Activated CD4-positive, alpha-beta T cell treated with anti-CD3 and anti-CD28 coated beads, Interleukin-2, amount 10 ng/mL, durations not matched to agents 7 days and 5 days (primary cell): ENCODE measurements around the gene PERM1. TPM values are rescaled to one million over a fixed set of nuclear protein-coding genes. Genes with fewer than 3 reads are reported as not detected.

ENCODE experiments used
- CTCF ChIA-PET: fragments of 350-600 bp; sonication (Branson Sonifier 250); formaldehyde crosslinking; loops from one replicate; lab custom pipeline; 2021; ENCODE audit warnings: antibody characterized with exemption; lab: Charles Lee
- POLR2A ChIA-PET: fragments of 350-600 bp; sonication (Branson Sonifier 250); formaldehyde crosslinking; loops from one replicate; lab custom pipeline; 2021; ENCODE audit warnings: antibody characterized with exemption; lab: Charles Lee
- DNase-seq: peaks from one replicate; pipeline ENCODE4 v3.0.0-alpha.2; 2020
- H3K27ac Mint-ChIP-seq: one replicate; pipeline ENCODE4 v1.8.0; 2021; ENCODE audit warnings: mild to moderate bottlenecking, moderate library complexity, mixed read lengths
- H3K27me3 Mint-ChIP-seq: one replicate; pipeline ENCODE4 v1.8.0; 2021; ENCODE audit warnings: mixed read lengths
- H3K36me3 Mint-ChIP-seq: one replicate; pipeline ENCODE4 v1.8.0; 2021; ENCODE audit warnings: low read depth, mixed read lengths
- H3K4me1 Mint-ChIP-seq: one replicate; pipeline ENCODE4 v1.8.0; 2021; ENCODE audit warnings: mixed read lengths
- H3K4me3 Mint-ChIP-seq: one replicate; pipeline ENCODE4 v1.8.0; 2021; ENCODE audit warnings: mild to moderate bottlenecking, moderate library complexity, mixed read lengths
- H3K9me3 Mint-ChIP-seq: one replicate; pipeline ENCODE4 v1.8.0; 2021; ENCODE audit warnings: mixed read lengths
- total RNA-seq, 2 experiments: library from RNA; stranded (reverse); gene quantifications; one replicate each; pipeline ENCODE4 v1.2.3, GENCODE V29; 2021

Gene PERM1
- total RNA-seq, 2 experiments from 2014 or later: not detected

DNA sequence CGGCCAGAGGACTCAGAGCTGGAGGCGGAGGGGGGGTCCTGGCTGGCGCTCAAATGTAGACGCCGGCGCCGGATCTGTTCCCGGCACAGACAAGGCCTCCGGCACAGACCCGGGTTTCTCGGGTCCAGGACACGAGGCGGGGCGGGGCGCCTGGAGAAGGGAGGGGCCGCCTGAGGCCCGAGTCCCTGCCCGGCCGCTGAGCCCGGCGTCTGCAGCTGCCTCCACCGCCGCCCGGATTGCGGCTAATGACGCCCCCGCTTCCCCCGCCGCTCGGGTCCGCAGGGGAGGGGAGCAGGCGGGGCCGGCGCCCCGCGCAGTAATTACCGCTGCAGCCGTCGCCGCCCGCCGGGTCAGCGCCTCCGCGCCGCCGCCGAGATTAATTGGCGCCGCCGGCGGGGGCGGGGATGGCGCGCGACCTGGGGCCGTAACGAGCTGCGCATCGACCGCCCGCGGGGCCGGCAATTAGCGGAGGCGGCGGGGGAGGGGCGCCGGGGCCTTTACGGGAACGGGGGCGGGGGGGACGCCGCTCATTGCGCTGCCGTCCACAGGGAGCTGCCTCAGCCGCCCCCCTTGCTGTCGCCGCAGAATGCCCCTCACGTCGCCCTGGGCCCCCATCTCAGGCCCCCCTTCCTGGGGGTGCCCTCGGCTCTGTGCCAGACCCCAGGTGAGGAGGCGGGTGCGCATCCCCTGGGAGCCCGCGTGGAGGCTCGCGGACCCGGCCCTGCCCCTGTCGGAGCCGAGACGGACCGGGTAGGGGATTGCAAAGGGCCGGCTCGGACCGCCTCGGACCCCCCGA, 40.1 kb downstream of the PERM1 start:
- no peak for DNase-seq
- H3K4me1 Mint-ChIP-seq: peaks cover 4% of the 10 kb centered on the region
- peaks cover 32% of the 10 kb centered on the region for H3K27me3 Mint-ChIP-seq
- H3K36me3 Mint-ChIP-seq: peaks cover 7% of the 10 kb centered on the region
- no peaks in the 10 kb centered on the region for H3K9me3 Mint-ChIP-seq
- H3K4me3 Mint-ChIP-seq: no peak overlapping the region
- no peak overlapping the region for H3K27ac Mint-ChIP-seq
- CTCF ChIA-PET: interaction anchor here (1.0 to 2.0 kb wide), 2 partner anchors 30 to 37 kb away, joined by 3 to 5 read pairs; no protein-coding TSS in a partner anchor
- POLR2A ChIA-PET: no interaction called here

DNA sequence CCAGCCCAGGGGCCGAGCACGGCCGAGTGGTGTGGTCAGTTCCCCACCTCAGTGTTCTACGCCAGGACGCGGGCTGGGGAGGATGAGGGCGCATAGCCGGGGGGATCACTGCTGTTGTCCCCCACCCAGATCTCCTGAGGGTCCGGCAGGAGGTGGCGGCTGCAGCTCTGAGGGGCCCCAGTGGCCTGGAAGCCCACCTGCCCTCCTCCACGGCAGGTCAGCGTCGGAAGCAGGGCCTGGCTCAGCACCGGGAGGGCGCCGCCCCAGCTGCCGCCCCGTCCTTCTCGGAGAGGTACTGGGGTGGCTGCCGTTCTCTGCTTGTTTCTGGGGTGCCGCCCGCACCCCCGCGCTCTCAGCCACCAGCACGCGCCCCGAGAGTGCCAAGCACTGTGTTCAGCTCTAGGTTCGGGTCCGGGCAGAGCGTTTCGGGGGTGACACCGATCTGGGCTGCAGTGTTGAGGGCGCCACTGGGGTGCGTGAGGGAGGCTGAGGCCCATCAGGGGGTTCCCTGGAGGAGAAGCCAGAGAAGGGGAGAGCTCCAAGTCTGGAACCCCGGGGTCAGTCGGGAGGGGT, 40.8 kb downstream of the PERM1 start:
- POLR2A ChIA-PET: no interaction called here
- no peak overlapping the region for H3K27ac Mint-ChIP-seq
- CTCF ChIA-PET: interaction anchor here (1.0 to 2.0 kb wide), 3 partner anchors 9 to 36 kb away, joined by 3 to 5 read pairs (median 3); no protein-coding TSS in a partner anchor
- peaks cover 32% of the 10 kb centered on the region for H3K27me3 Mint-ChIP-seq
- H3K4me1 Mint-ChIP-seq: peaks cover 4% of the 10 kb centered on the region
- no peaks in the 10 kb centered on the region for H3K9me3 Mint-ChIP-seq
- H3K4me3 Mint-ChIP-seq: peak overlapping the region; percentile 53
- no peak for DNase-seq
- peaks cover 7% of the 10 kb centered on the region for H3K36me3 Mint-ChIP-seq

DNA sequence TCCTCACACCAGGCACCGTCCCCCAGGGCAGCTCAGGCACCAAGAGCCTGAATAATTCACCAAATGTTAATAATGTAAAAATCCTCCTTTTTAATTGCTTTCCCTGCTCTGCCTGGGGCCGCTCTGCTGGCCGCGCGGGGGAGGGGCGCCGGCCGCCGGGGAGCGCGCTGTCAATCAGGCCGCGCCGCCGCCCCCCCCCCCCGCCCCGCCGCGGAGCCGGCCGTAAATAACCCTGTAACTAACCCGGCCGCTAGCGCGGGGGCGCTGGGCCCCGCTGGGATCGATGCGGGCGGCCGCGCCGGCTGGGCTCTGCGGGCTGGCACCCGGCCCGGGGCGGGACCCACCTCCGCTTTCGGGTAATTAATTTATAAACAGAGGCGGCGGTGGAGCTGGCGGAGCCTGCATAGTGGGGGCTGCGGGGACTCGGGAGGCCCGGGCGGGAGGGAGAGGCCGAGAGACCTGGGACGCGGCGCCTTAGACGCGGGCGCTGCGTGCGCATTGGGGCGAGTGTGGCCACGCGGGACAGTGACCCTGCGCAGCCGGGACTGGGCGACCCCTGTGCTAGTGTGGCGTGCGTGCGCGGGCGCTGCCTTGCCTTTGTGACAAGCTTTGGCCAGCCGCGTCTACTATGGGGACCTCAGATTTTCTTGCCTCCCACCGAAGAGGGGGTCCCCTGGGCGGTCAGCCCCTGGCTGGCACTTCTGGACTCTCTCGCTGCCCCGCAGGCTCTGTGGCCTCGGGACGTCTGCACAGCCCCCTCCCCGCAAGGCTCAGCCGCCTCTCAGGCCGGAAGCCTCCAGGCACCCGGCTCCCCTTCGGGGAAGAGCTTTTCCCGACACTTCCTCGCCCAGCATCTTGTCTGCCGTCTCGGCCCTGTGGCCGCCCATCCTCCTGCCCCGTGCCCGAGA, 41.5 kb downstream of the PERM1 start:
- ChIA-PET POLR2A (no interaction called here), CTCF (interaction anchor here (0.6 to 2.0 kb wide), 5 partner anchors 8 to 299 kb away, joined by 3 to 6 read pairs (median 5); no protein-coding TSS in a partner anchor)
- H3K9me3 Mint-ChIP-seq: no peaks in the 10 kb centered on the region
- DNase-seq: no peak
- H3K4me1 Mint-ChIP-seq: peaks cover 3% of the 10 kb centered on the region
- no peak overlapping the region for H3K4me3 Mint-ChIP-seq
- no peak overlapping the region for H3K27ac Mint-ChIP-seq
- peaks cover 35% of the 10 kb centered on the region for H3K27me3 Mint-ChIP-seq
- H3K36me3 Mint-ChIP-seq: peaks cover 4% of the 10 kb centered on the region

DNA sequence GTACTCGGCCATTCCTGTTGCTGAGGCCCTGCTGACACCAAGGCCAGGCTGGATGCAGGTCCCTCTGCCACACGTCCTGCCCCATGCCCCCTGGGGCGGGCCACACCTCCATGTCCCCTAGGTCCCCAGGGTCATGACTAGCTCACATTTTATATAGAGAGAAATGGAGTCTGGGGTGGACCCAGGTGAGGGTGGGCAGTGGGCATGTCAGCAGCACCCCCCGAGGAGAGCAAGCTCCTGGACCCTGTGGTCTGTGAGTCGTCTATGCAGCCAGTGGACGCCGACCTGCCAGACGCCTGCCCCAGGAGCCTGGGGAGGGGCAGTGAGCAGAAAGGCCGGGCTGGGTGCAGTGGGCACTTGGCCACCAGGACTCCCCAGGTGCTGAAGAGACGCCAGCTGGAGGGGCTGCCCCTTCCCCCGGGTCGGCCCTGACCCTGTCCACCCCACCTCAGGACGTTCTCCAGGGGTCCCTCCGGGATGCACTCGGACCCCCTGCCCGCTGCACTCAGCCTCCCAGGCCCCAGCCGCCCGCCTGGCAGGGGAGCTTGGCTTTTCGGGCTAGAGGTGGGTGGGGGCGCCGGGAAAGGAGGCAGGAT, 42.3 kb downstream of the PERM1 start:
- Mint-ChIP-seq H3K4me3 (no peak overlapping the region), H3K27ac (no peak overlapping the region), H3K9me3 (no peaks in the 10 kb centered on the region), H3K27me3 (peaks cover 41% of the 10 kb centered on the region), H3K36me3 (no peaks in the 10 kb centered on the region), H3K4me1 (peaks cover 3% of the 10 kb centered on the region)
- DNase-seq: no peak
- ChIA-PET CTCF (interaction anchor here (1.2 to 2.0 kb wide), 3 partner anchors 9 to 300 kb away, joined by 3 to 6 read pairs (median 5); no protein-coding TSS in a partner anchor), POLR2A (no interaction called here)

DNA sequence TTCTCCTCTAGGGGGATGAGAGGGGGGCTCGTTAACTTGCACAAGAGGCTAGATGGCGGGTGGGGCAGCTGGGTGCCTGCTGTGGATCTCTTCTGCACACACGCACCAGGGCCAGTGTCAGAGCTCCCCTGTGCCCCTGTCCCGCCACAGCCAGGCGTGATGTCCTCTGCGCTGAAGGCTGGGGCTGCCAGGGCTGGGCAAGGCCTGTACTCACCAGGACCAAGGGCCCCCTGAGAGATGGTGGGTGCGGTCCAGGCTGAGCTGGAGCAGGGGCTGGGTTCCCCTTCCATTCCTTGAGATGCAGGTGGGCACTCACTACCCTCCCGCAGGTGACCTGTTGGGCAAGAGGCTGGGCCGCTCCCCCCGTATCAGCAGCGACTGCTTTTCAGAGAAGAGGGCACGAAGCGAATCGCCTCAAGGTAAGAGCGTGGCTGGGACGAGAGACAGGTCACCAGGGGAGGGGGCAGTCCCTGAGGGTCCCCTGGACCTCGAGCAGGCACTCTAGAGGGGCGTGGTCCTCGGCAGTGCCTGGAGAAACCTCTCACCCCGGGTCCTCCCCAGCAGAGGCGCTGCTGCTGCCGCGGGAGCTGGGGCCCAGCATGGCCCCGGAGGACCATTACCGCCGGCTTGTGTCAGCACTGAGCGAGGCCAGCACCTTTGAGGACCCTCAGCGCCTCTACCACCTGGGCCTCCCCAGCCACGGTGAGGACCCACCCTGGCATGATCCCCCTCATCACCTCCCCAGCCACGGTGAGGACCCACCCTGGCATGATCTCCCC, 43.0 kb downstream of the PERM1 start:
- Mint-ChIP-seq H3K4me1 (peaks cover 3% of the 10 kb centered on the region), H3K4me3 (no peak overlapping the region)
- POLR2A ChIA-PET: no interaction called here

DNA sequence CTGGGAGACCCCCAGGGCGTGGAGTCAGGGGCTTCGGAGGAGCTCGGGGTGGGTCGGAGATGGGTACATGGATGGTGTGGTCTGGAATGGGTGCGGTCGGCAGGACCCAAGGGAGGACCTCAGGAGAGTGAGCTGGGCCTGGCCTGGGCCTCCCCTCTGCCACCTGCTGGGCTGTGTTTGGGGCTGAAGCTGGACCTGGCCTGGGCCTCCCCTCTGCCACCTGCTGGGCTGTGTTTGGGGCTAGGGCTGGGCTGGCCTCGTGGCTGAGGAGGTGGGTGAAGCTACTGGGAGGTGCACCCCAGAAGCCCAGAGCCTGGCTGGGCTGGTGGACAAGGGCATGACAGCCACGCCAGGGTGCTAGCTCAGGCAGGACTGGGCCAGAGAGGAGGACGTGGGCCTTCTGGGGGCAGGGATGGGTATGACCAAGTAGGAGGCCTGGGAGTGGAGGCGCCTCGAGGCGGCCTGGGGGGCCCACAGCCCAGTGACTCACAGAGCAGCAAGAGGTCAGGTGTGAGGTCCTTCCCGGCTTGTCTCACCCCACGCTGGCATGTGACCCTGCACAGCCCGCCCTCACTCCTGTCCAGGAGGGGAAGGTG, 43.7 kb downstream of the PERM1 start:
- Mint-ChIP-seq H3K4me1 (peaks cover 3% of the 10 kb centered on the region), H3K27ac (no peak overlapping the region), H3K4me3 (no peak overlapping the region), H3K27me3 (peaks cover 42% of the 10 kb centered on the region), H3K36me3 (no peaks in the 10 kb centered on the region), H3K9me3 (no peaks in the 10 kb centered on the region)
- ChIA-PET POLR2A (no interaction called here), CTCF (interaction anchor here (1.0 to 1.9 kb wide), 4 partner anchors 24 to 184 kb away, joined by 3 to 9 read pairs (median 4); no protein-coding TSS in a partner anchor)
- DNase-seq: no peak

More for the DNA sequence above, 43.0 kb downstream of the PERM1 start:
- CTCF ChIA-PET: interaction anchor here (1.0 to 1.9 kb wide), 5 partner anchors 24 to 301 kb away, joined by 3 to 9 read pairs (median 4); no protein-coding TSS in a partner anchor
- no peak overlapping the region for H3K27ac Mint-ChIP-seq
- no peak for DNase-seq
- H3K27me3 Mint-ChIP-seq: peaks cover 41% of the 10 kb centered on the region
- H3K36me3 Mint-ChIP-seq: no peaks in the 10 kb centered on the region
- H3K9me3 Mint-ChIP-seq: no peaks in the 10 kb centered on the region

DNA sequence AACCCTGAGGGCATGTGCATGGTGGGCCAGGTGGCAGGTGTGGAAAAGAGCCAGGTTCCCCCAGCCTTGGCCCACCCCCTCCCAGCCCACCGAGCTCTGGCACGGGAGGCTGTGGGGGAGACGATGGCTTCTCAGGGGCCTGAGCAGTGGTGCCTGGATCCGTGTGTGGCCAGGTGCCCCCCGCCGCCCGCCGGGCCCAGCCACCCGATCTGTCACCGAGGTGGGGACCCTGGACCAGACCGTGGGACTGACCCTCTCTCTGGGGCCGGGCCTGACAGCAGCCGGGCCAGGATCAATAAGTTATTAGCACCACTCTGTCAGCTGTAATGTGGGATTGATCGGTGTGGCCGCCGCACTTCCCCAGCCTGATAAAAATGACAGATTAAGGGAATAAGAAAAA, 44.4 kb downstream of the PERM1 start:
- DNase-seq: no peak
- ChIA-PET POLR2A (no interaction called here), CTCF (interaction anchor here (1.3 to 1.9 kb wide), 2 partner anchors 26 to 33 kb away, joined by 5 to 9 read pairs; no protein-coding TSS in a partner anchor)
- peaks cover 3% of the 10 kb centered on the region for H3K4me1 Mint-ChIP-seq
- no peaks in the 10 kb centered on the region for H3K9me3 Mint-ChIP-seq
- no peak overlapping the region for H3K27ac Mint-ChIP-seq
- no peaks in the 10 kb centered on the region for H3K36me3 Mint-ChIP-seq
- H3K4me3 Mint-ChIP-seq: no peak overlapping the region
- peaks cover 37% of the 10 kb centered on the region for H3K27me3 Mint-ChIP-seq

DNA sequence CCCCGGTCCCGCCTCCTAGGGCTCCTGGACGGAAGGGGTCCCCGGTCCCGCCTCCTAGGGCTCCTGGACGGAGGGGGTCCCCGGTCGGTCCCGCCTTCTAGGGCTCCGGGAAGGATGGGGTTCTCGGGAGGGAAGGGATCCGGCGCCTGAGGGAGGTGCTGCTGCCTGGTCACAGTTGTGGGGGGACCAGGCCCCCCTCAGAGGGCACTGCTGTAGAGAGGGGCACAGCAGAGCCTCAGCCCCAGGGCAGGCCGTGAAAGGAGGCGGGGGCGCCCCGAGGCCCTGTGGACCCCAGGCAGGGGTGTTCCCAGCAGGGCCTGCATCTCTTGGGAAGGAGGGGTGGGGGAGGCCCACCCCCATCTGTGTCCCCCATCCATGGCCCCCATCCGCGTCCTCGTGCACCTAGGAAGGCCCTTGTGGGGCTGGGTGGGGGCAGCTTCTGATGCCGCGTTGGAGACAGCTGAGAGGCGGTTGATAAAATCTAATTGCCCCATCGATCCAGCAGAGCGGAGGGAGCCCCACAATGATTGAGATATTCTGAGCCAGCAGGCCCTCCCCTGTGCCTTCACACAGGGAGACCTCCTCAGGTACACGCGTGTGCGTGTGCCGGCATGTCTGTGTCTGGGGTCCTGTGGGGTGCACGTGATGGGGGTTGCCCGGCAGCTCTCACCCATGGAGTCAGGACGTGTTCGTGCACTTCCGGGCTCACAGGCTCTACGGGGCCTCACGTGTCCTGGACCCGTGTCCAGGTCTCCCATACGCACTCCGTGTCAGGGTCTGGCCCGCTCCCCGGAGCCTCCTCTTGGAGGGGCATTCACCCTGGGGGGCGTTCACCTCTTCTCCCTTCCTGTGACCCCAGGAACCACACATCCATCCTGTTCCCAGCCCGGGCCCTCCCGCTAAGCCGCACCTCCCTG, 45.3 kb downstream of the PERM1 start:
- no peaks in the 10 kb centered on the region for H3K9me3 Mint-ChIP-seq
- ChIA-PET CTCF (no interaction called here), POLR2A (no interaction called here)
- H3K4me3 Mint-ChIP-seq: no peak overlapping the region
- no peaks in the 10 kb centered on the region for H3K36me3 Mint-ChIP-seq
- DNase-seq: no peak
- peaks cover 37% of the 10 kb centered on the region for H3K27me3 Mint-ChIP-seq
- no peak overlapping the region for H3K27ac Mint-ChIP-seq
- peaks cover 3% of the 10 kb centered on the region for H3K4me1 Mint-ChIP-seq

DNA sequence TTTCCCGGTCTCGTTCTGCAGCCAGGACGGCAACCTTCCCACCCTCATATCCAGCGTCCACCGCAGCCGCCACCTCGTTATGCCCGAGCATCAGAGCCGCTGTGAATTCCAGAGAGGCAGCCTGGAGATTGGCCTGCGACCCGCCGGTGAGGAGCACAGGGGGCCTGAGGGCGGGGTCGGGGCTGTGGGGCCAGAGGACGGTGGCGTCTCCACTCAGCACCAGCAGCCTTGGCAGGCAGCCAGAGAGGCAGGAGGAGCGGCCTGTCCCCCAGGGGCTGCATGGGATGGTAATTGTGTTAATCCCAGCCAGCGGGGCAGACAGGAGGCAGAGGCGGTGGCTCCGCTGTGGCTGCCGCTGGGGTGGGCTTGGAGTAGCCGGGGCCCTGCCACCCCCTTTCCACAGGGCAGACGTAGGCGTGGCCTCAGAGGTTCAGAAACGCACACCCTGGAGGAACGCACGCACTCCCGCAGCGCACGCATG, 46.1 kb downstream of the PERM1 start:
- CTCF ChIA-PET: no interaction called here
- Mint-ChIP-seq H3K9me3 (no peaks in the 10 kb centered on the region), H3K4me3 (no peak overlapping the region), H3K27ac (no peak overlapping the region), H3K4me1 (no peaks in the 10 kb centered on the region), H3K36me3 (no peaks in the 10 kb centered on the region), H3K27me3 (peaks cover 37% of the 10 kb centered on the region)
- no peak for DNase-seq
- POLR2A ChIA-PET: no interaction called here

DNA sequence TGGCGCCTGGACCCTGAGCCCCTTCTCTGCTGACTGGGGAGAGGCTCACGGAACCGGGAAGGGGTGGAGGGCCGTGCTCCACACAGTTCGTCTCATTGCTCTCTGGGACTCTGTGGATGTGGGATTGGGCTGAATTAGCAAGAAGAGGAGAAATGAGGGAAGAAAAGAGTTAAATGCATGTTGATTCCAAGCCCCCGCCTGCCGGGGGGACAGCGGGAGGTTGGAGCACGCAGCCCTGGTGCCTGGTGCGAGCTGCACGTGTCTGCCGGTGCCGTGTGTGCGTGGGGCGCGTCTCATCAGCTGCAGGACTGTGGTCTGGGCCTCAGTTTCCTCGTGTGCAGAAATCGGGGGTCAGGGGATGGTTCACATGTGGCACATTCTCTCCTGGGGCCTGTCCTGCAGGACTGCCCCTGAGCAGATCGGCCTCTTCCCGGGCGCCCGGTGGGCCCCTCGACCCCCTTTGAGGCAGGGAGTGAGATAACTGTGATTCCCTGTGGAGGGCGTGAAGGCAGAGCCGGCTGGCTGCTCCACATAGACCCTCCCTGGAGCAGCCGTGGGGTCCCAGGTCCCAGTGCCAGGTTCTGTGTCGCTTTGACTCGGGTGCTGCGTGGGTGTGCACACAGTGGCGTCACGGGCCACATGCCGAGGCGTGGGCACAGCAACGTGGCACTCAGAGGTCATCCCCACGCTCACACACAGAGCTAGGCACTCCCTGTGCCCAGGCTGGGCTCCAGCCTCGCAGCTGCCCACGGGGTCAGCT, 46.7 kb downstream of the PERM1 start:
- Mint-ChIP-seq H3K4me3 (no peak overlapping the region), H3K36me3 (no peaks in the 10 kb centered on the region), H3K27me3 (peaks cover 33% of the 10 kb centered on the region), H3K4me1 (no peaks in the 10 kb centered on the region), H3K27ac (no peak overlapping the region), H3K9me3 (no peaks in the 10 kb centered on the region)
- DNase-seq: no peak
- ChIA-PET CTCF (no interaction called here), POLR2A (no interaction called here)
